H9 (cell line): ENCODE measurements around the gene FBXW4. TPM values are rescaled to one million over a fixed set of nuclear protein-coding genes. Genes with fewer than 3 reads are reported as not detected.

ENCODE experiments used
- DNase-seq: peaks from one replicate; pipeline ENCODE4 v3.0.0-alpha.2; 2017
- H2AFZ ChIP-seq: one replicate; pipeline ENCODE4 v1.6.1; 2013; ENCODE audit warnings: mild to moderate bottlenecking, low read length, control low read depth, moderate library complexity
- H2AK5ac ChIP-seq: 2 replicates; pipeline ENCODE4 v1.6.1; 2013; ENCODE audit warnings: low read length, control low read depth, mixed read lengths; ENCODE audit not compliant: insufficient read length
- H2BK120ac ChIP-seq: one replicate; pipeline ENCODE4 v1.6.1; 2013; ENCODE audit warnings: low read depth, mild to moderate bottlenecking, low read length, control low read depth, inconsistent platforms; ENCODE audit not compliant: poor library complexity, severe bottlenecking
- H2BK12ac ChIP-seq: 2 replicates; pipeline ENCODE4 v1.6.1; 2013; ENCODE audit warnings: low read length, control low read depth, mixed read lengths, low read depth; ENCODE audit not compliant: insufficient read length
- H2BK15ac ChIP-seq: 2 replicates; pipeline ENCODE4 v1.6.1; 2013; ENCODE audit warnings: low read depth, low read length, control low read depth
- H2BK20ac ChIP-seq: one replicate; pipeline ENCODE4 v1.6.1; 2013; ENCODE audit warnings: low read depth, mild to moderate bottlenecking, low read length, control low read depth, inconsistent platforms; ENCODE audit not compliant: poor library complexity, severe bottlenecking
- H2BK5ac ChIP-seq: 2 replicates; pipeline ENCODE4 v1.6.1; 2013; ENCODE audit warnings: low read length, control low read depth, mixed read lengths; ENCODE audit not compliant: insufficient read length
- H3K14ac ChIP-seq: 2 replicates; pipeline ENCODE4 v1.6.1; 2013; ENCODE audit warnings: low read length, control low read depth; ENCODE audit not compliant: insufficient read depth
- H3K18ac ChIP-seq: 2 replicates; pipeline ENCODE4 v1.6.1; 2013; ENCODE audit warnings: low read depth, mild to moderate bottlenecking, mixed read lengths, low read length, control low read depth; ENCODE audit not compliant: insufficient read length
- H3K23ac ChIP-seq: 2 replicates; pipeline ENCODE4 v1.6.1; 2013; ENCODE audit warnings: low read length, control low read depth, mixed read lengths, low read depth; ENCODE audit not compliant: insufficient read length
- H3K23me2 ChIP-seq: 2 replicates; pipeline ENCODE4 v1.6.1; 2013; ENCODE audit warnings: low read depth, mild to moderate bottlenecking, mixed read lengths, low read length, control low read depth; ENCODE audit not compliant: insufficient read length, poor library complexity, severe bottlenecking
- H3K27ac ChIP-seq: 2 replicates; pipeline ENCODE4 v1.5.1; 2013; ENCODE audit warnings: low read length, control low read depth, mixed read lengths, low read depth; ENCODE audit not compliant: insufficient read length
- H3K27me3 ChIP-seq: 2 replicates; pipeline ENCODE4 v1.6.1; 2013; ENCODE audit warnings: low read length, control low read depth, inconsistent platforms; ENCODE audit not compliant: insufficient read depth
- H3K4ac ChIP-seq: 2 replicates; pipeline ENCODE4 v1.6.1; 2013; ENCODE audit warnings: low read depth, mild to moderate bottlenecking, control low read depth, inconsistent platforms, low read length, moderate library complexity
- H3K4me1 ChIP-seq: 2 replicates; pipeline ENCODE4 v1.6.1; 2013; ENCODE audit warnings: low read length, control low read depth, inconsistent platforms; ENCODE audit not compliant: insufficient read depth
- H3K4me2 ChIP-seq: 2 replicates; pipeline ENCODE4 v1.6.1; 2013; ENCODE audit warnings: low read length, control low read depth, mixed read lengths; ENCODE audit not compliant: insufficient read length, insufficient read depth
- H3K56ac ChIP-seq: 2 replicates; pipeline ENCODE4 v1.6.1; 2013; ENCODE audit warnings: low read depth, mild to moderate bottlenecking, mixed read lengths, low read length, control low read depth; ENCODE audit not compliant: insufficient read length
- H3K79me1 ChIP-seq: 2 replicates; pipeline ENCODE4 v1.6.1; 2013; ENCODE audit warnings: low read depth, mild to moderate bottlenecking, moderate library complexity, low read length, control low read depth, inconsistent platforms; ENCODE audit not compliant: insufficient read depth, poor library complexity, severe bottlenecking
- H3K79me2 ChIP-seq: 2 replicates; pipeline ENCODE4 v1.6.1; 2013; ENCODE audit warnings: low read length, control low read depth, inconsistent platforms; ENCODE audit not compliant: insufficient read depth
- H3K9ac ChIP-seq: 2 replicates; pipeline ENCODE4 v1.6.1; 2013; ENCODE audit warnings: low read length, control low read depth, mixed read lengths; ENCODE audit not compliant: insufficient read length; ENCODE audit errors: extremely low read depth
- H3K9me3 ChIP-seq: one replicate; pipeline ENCODE4 v1.6.1; 2013; ENCODE audit warnings: low read depth, low read length, inconsistent platforms; ENCODE audit not compliant: control insufficient read depth
- H3T11ph ChIP-seq: one replicate; pipeline ENCODE4 v1.6.1; 2013; ENCODE audit warnings: mild to moderate bottlenecking, low read length, control low read depth, inconsistent platforms
- H4K20me1 ChIP-seq: one replicate; pipeline ENCODE4 v1.6.1; 2013; ENCODE audit not compliant: control insufficient read depth, insufficient read length, insufficient read depth
- H4K5ac ChIP-seq: 2 replicates; pipeline ENCODE4 v1.6.1; 2013; ENCODE audit warnings: low read depth, mild to moderate bottlenecking, mixed read lengths, low read length, control low read depth; ENCODE audit not compliant: insufficient read length
- H4K8ac ChIP-seq: replicated peaks from 2 replicates; pipeline ENCODE4 v1.6.1; 2013; ENCODE audit warnings: low read length, control low read depth, mixed read lengths, low read depth; ENCODE audit not compliant: insufficient read length
- H4K91ac ChIP-seq: 2 replicates; pipeline ENCODE4 v1.6.1; 2013; ENCODE audit warnings: low read depth, mild to moderate bottlenecking, moderate library complexity, mixed read lengths, low read length, control low read depth; ENCODE audit not compliant: insufficient read length
- H3K27ac Mint-ChIP-seq, 3 experiments: 2 replicates in 2 of 3; 3 replicates in 1 of 3; pipeline ENCODE4 v1.8.0; 2020 to 2021; ENCODE audit warnings: mixed read lengths in 3 of 3, mild to moderate bottlenecking in 1 of 3, moderate library complexity in 1 of 3
- H3K27me3 Mint-ChIP-seq: 2 replicates; pipeline ENCODE4 v1.8.0; 2021; ENCODE audit warnings: low read depth, mild to moderate bottlenecking, moderate library complexity, mixed read lengths
- H3K36me3 Mint-ChIP-seq, 3 experiments: 2 replicates in 2 of 3; 3 replicates in 1 of 3; pipeline ENCODE4 v1.8.0; 2020 to 2021; ENCODE audit warnings: low read depth in 3 of 3, mixed read lengths in 3 of 3; ENCODE audit not compliant: insufficient read depth in 1 of 3
- H3K4me1 Mint-ChIP-seq, 2 experiments: 2 replicates each; pipeline ENCODE4 v1.8.0; 2020; ENCODE audit warnings: mixed read lengths in 2 of 2
- H3K4me3 Mint-ChIP-seq, 2 experiments: 2 replicates in 1 of 2; 3 replicates in 1 of 2; pipeline ENCODE4 v1.8.0; 2020 to 2021; ENCODE audit warnings: mild to moderate bottlenecking in 2 of 2, mixed read lengths in 2 of 2, moderate library complexity in 1 of 2
- H3K9me3 Mint-ChIP-seq, 2 experiments: 2 replicates in 1 of 2; 3 replicates in 1 of 2; pipeline ENCODE4 v1.8.0; 2020; ENCODE audit warnings: mild to moderate bottlenecking in 2 of 2, mixed read lengths in 2 of 2, moderate library complexity in 1 of 2
- WGBS: extraction: QIAGEN DNeasy Blood & Tissue Kit; methylation state at CpG from one replicate; pipeline ENCODE4 v1.1.7; 2013; ENCODE audit warnings: missing lambda C conversion rate, low lambda C conversion rate, mixed read lengths; ENCODE audit not compliant: insufficient read length; ENCODE audit errors: extremely low coverage; 5-methylcytosine and 5-hydroxymethylcytosine counted together
- total RNA-seq: library from RNA; stranded (reverse); gene quantifications from 2 replicates; pipeline ENCODE4 v1.2.1, GENCODE V29; 2021
- TF ChIP-seq, protein P1 (sequence below): fragments of 200-600 bp; sonication (generic); conservative IDR thresholded peaks from 3 replicates; pipeline ENCODE4 v1.8.0; 2021; ENCODE audit warnings: antibody characterized with exemption, mild to moderate bottlenecking

The FBXW4 gene
- total RNA-seq, 1 experiment from 2014 or later: 41.6 TPM

DNA sequence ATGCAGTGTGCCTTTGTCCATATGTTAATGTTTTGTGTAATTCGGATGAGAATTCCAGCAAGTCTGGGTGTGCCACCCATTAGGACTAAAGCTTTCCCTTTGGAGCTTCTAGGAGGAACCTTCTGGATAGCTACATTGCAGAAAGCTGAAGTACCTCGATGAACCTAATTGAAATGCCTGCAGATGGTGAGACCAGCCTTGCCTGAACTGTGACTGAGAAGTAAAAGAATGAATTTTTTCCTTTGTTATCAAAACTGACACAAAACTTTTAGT is 31.1 kb upstream of the FBXW4 start:
- H2BK120ac ChIP-seq: no peak overlapping the region
- no peak overlapping the region for H3K18ac ChIP-seq
- no peaks in the 10 kb centered on the region for H3K36me3 Mint-ChIP-seq
- H2BK5ac ChIP-seq: no peak overlapping the region
- H3K23me2 ChIP-seq: no peaks in the 10 kb centered on the region
- TF ChIP-seq, protein P1, sequence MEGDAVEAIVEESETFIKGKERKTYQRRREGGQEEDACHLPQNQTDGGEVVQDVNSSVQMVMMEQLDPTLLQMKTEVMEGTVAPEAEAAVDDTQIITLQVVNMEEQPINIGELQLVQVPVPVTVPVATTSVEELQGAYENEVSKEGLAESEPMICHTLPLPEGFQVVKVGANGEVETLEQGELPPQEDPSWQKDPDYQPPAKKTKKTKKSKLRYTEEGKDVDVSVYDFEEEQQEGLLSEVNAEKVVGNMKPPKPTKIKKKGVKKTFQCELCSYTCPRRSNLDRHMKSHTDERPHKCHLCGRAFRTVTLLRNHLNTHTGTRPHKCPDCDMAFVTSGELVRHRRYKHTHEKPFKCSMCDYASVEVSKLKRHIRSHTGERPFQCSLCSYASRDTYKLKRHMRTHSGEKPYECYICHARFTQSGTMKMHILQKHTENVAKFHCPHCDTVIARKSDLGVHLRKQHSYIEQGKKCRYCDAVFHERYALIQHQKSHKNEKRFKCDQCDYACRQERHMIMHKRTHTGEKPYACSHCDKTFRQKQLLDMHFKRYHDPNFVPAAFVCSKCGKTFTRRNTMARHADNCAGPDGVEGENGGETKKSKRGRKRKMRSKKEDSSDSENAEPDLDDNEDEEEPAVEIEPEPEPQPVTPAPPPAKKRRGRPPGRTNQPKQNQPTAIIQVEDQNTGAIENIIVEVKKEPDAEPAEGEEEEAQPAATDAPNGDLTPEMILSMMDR: no peak
- H2BK20ac ChIP-seq: no peak overlapping the region
- H3K27me3 Mint-ChIP-seq: peaks cover 4% of the 10 kb centered on the region
- WGBS: no CpG with 5 or more reads among the region's 2 CpGs
- H3K56ac ChIP-seq: no peak overlapping the region
- H3K4me2 ChIP-seq: no peak overlapping the region
- no peak overlapping the region for H3K4me3 Mint-ChIP-seq
- no peak overlapping the region for H4K8ac ChIP-seq
- peak overlapping the region in 1 of 3 experiments; percentile 94; a peak in 1 of 7 replicates for H3K27ac Mint-ChIP-seq
- H3K14ac ChIP-seq: no peak overlapping the region
- H2AK5ac ChIP-seq: no peak overlapping the region
- H3T11ph ChIP-seq: no peak overlapping the region
- H3K27me3 ChIP-seq: no peaks in the 10 kb centered on the region
- H4K5ac ChIP-seq: no peak overlapping the region
- no peak overlapping the region for H4K91ac ChIP-seq
- no peaks in the 10 kb centered on the region for H3K79me2 ChIP-seq
- H3K4me1 Mint-ChIP-seq: peaks cover 9 to 14% of the 10 kb centered on the region in 2 experiments
- no peak overlapping the region for H2BK15ac ChIP-seq
- H2BK12ac ChIP-seq: no peak overlapping the region
- H3K79me1 ChIP-seq: no peaks in the 10 kb centered on the region
- no peaks in the 10 kb centered on the region for H3K9me3 Mint-ChIP-seq
- H3K23ac ChIP-seq: no peak overlapping the region
- no peak overlapping the region for H3K9ac ChIP-seq
- H3K27ac ChIP-seq: no peak overlapping the region
- H3K4me1 ChIP-seq: peaks cover 5% of the 10 kb centered on the region; the same call in 1 of the 2 replicates
- no peak overlapping the region for H3K4ac ChIP-seq
- DNase-seq: no peak
- H4K20me1 ChIP-seq: no peaks in the 10 kb centered on the region
- no peaks in the 10 kb centered on the region for H3K9me3 ChIP-seq
- no peak overlapping the region for H2AFZ ChIP-seq
